HG03439 (cell line): ENCODE results near the gene TEPSIN.

Experiments
- ATAC-seq: cut with Tn5 transposase; IDR thresholded peaks from one replicate; pipeline ENCODE4 v1.9.1; 2021; ENCODE audit warnings: mild to moderate bottlenecking, moderate library complexity; ENCODE audit not compliant: unreplicated experiment

The TEPSIN gene

DNA sequence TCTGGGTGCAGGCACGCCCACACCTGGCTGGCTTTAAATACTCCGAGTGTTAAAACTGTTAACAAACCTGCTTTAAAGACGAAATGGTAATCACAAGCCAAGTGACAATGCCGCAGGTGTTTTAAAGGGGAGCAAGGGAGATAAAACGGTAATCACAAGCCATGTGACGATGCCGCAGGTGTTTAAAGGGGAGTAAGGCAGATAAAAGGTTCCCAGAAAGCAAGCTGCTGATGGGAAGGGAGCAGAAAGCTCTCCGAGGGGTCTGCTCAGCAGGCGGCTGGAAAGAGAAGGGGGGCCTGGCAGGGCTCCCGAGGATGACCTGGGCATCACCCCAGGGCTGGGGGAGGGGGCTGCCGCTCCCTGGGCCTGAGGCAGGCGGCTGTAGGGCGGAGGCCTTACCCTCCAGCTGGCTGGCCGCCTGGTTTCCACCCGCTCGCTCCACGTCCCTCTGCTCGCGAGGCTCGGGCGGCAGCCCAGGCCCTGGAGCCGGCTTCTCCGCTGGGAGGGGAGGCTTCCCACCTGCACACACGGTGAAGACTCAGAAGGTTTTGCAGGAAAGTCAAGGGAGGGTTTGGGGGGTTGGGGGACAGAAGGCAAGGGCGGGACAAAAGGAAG, 12.3 kb upstream of the TEPSIN start:
- ATAC-seq = no peak

DNA sequence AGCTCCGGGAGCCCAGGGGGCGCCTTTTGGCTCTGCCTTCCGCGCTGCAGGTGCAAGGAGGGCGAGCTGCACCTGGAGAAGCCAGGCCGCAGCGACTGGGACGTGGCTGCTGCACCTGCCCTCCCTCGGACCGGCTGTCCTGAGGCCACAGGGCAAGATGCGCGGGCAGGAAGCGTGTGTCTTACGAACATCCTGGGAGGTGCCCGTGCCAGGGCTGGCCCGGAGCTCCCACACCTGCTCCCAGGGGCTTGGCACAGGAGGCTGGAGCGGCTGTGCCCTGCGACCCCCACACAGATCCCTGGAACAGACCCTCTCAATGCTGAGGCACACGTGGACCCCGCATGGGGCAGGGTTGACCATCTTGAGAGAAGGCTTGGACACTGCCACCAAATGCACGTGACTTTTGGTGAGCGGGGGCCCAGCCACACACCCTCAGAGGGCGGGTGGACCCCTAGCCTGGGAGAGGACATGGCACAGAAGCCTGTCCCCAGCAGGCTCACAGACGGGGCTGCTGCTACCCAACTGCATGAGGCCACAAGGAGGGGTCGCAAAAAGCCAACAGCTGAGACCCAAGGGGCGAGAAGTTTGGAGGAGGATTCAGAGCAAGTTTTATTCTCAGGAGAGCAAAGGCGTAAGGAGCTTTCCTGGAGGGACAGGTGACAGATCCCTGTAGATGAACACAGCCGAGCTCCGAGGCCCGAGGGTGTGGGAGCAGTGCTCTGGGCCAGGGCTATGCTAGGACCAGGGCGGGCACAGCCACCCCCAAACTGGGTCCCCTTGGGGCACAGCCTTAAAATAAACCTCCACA, 11.6 kb upstream of the TEPSIN start:
- ATAC-seq = no peak

DNA sequence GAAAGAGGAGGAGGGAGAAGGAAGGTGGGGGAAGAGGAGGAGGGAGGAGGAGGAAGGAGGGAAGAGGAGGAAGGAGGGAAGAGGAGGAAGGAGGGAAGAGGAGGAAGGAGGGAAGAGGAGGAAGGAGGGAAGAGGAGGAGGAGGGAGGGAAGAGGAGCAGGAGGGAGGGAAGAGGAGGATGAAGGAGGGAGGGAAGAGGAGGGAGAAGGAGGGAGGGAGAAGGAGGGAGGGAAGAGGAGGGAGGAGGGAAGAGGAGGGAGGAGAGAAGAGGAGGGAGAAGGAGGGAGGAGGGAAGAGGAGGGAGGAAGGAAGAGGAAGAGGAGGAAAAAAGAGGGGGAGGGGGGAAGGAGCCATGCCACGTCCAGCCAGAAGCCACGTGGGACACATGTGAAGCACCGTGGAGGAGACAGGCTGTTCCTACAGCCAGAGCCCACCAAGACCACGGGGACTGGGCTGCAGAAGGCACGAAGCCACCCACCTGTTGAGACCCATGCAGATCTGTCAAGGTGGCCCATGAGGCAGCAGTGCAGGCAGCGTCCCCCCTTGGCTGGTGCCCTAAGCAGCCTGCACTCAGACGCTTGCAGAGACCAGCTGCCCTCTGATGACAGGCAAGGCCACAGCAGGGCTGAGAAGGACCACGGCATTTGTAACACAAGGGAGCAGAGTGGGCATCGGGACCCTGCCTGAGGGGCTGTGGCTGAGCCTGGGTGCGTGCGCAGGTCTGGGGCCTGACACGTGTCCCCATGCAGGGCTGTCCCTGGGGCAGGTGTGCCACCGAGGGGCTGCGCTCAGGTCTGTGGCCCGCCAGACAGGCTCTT, 10.6 kb upstream of the TEPSIN start:
- ATAC-seq = no peak

DNA sequence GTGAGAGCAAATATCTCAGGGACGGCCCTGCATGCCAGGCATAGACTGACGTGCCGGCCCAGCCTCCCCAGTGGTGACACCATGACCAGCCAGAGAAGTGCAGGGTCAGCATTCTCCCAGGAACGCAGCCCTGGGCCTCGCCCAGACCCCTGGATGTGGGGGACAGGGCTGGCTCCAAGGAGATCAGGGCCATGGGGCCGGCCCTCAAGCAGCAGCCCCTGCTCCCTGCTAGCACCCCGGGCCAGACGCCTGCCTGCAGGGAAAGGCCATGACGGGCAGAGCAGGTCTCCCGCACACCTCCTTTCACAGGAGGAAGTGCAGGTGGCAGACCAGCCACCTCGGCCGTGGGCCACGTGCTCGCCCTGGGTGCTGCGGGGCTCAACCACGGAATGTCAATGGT, 9.8 kb upstream of the TEPSIN start:
- no peak for ATAC-seq

DNA sequence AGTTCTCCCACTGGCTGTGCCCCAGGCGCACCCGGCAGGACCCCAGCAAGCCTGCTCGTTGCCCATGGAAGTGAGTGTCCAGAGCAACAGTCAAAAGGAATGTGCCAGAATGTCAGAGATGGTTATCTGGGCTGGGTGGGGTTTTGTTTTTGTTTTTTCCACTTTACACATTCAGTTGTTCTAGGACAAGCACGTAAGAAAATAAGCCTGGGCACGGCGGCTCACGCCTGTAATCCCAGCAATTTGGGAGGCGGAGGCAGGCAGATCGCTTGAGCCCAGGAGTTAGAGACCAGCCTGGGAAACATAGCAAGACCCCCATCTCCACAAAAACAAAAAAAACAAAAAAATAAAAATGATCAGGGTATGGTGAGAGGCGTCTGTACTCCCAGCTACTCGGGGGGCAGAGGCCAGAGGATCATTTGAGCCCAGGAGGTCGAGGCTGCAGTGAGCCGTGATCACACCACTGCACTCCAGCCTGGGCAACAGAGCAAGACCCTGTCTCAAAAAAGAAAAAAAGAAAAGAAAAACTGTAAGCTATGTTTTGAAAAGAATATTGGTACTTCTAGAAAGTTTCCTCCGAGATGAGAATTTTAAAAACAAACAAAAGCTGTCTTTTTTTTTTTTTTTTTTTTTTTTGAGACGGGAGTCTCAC, 8.6 kb upstream of the TEPSIN start:
- no peak for ATAC-seq

DNA sequence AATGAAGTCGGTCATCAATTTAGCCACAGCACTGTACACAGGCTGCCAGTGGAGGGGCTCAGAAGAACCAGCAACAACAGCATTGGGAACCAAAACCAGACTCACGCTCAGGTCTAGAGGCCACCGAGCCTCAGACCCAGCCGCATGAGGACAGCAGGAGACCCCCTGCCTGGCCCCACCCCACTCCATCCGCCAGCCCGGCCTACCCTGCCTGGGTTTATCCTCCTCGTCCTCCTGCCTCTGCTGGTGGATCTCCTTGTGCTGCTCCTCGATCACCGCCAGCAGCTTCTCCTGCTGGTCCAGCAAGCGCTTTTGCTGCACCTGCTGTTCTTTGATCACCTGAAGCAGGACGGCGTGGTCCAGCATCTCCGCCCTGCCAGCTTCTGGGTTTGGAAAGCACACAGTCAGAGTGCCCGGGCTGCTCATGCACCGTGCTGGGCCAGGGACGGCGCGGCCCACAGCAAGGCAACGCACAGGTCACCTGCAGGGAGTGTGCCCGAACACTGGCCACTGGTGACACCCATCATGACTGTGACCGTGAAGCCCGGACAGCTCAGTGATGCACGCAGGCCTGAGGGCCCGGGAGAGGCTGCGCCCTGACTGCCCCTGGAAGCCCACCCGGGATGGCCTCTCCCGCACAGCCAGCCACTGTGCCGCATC, 8.0 kb upstream of the TEPSIN start:
- ATAC-seq = no peak

DNA sequence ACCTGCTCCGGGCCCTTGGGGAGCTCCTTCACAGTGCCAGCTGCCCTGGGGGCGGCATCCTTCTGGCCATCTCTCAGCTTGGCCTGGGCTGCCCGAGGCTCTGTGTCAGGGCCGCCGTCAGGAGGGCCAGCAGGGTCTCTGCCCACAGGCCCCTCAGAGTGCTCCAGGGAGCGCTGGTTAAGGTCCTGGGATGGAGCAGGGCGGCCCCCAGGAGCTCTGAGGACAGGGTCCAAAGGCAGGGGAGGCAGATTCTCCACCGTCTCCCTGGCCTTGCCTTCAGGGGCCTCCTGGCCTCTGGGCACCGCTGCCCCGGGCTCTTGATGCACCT, 7.5 kb upstream of the TEPSIN start:
- no peak for ATAC-seq

DNA sequence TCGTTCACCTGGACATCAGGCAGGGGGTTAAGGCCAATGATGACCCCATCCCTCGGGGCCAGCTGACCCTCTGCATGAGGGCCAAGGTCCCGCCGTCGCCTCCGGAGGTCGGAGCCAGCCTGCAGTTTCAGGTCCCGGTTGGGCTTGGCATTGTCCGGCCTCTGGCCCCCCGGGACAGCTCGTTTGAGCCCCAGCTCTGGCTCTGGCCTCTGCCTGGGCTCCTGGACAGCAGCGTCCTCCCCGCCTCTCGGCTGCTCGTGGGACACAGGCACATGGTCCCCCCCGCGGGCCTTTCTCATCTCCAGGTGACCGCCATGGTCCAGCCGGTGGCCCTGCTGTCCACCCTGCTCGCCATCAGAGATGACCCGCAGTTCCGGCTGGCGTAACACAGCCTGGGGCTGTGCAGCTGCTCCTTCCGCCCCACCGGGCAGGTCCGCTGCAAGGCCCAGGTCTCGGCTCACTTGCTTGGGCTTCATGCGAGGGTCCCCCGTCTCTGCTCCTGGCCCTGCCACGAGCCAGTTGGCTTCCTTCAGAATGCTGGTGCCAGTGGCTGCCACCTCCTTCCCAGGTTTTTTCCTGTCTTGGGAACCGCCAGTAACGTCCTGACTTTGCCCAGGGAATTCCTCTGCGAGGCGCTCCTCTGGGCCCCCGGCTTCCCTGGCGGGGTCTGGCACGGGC, 6.9 kb upstream of the TEPSIN start:
- ATAC-seq = no peak

DNA sequence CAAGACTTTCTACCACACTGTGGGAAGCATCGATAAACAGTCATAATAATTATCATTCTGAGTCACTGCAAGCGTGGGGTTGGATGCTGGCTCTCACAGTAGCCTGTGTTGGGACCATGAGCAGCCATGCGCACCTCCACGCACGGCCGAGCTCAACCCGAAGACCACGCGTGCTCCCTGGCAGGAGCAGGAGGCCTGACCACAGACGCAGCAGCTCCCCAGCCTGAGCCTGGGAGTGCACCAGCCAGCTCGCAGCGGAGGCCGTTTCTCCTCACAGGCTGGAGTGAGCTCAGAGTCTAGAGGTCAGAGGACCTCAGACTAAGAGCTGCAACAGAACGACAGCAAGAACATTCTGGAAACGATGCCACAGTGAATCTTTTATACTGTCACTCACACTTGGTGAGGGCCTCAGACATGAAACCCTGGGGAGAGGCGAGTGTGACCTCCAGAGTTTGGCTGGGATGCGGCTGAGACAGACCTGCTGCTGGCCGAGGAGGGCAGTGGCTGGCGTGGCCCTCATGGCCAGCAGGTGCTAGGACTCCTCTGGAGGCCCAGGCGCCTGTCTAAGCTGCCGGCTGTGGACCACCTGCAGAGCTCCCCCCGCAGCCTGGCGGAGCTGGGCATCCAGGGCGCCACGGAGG, 6.3 kb upstream of the TEPSIN start:
- no peak for ATAC-seq

DNA sequence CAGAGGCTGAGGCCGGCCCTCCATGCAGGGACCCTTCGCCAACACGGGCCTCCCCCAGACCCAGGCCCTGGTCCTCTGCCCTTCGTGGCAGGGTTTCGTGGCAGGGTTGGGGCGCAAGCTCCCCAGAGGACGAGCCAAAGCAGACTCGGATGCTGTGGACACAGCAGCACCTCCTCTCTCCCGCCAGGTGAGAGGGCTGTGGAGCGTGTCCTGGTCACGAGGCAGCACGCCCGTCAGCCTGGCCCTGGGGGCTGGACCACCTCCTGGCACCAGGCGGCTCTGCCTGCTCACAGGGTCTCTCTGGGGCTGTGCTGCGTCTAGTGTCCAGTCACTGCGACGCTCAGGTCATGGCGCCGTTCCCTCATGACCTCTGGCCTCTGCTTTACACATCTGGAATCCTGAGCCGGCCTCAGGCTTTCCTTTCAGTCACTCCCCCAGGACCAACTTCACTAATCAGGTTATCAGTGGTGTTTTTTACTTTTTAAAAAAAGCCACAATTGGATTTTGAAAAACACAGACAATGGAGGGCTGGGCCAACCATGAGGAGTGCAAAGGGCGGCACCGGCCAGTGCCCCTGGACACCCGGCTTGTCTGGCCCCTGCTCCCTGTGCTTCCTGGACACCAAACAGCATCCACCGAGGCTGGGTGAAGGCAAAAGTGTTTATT, 5.6 kb upstream of the TEPSIN start:
- no peak for ATAC-seq

DNA sequence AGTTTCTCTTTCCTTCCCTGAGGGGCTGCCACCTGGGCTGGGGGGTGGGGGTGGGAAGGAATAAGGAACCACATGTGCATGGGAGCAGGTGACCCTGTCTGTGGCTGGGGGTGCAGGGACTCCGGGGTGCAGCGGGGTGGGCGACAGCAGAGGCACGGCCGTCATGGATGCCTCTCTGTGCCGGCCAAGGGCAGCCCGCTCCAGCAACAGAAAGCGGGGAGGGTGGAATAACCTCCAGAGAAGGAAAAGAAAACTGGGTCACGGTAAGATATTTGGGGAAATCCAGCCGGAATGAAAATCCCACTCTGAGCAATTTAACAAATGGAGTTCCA, 4.4 kb upstream of the TEPSIN start:
- no peak for ATAC-seq

DNA sequence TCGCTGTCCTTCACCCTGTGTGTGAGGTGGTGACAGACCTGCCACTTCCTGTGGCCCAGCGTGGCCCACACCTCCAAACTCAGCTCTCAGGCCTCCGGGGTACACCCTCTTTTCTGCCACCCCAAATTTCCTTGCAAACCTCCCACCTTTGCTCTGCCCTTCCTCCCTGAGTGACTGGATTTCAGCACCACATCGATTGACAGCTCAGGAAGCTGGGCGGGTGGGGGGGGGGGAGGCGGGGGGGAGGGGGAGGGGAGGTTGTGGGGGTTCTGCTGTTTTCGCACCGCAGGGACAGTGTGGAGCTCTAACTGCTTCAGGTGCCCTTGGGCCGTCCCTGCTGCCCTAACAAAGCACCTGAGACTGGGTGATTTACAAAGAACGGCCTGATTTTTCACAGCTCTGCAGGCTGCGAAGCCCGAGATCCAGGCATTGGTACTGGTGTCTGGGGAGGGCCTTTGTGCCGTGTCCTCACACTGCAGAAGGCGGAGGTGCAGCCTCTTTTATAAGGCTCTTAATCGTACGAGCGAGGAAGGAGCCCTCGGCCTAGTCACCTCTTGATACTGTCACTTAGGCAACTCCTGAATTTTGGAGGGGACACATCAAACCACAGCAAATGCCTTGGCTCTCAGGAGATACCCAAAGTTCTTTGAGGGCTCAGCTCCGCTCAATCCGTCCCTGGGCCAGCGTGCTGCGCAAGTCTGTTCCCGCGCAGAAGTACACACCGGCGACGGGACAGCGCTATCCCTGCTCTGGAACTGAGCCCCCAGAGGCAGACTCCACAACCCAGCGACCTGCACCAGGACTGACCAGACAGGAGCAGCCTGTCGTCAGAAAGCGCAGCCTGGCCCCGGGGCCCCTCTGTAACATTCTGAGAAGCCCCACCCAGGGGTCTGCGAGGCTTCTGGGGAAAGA, 3.8 kb upstream of the TEPSIN start:
- ATAC-seq = no peak

DNA sequence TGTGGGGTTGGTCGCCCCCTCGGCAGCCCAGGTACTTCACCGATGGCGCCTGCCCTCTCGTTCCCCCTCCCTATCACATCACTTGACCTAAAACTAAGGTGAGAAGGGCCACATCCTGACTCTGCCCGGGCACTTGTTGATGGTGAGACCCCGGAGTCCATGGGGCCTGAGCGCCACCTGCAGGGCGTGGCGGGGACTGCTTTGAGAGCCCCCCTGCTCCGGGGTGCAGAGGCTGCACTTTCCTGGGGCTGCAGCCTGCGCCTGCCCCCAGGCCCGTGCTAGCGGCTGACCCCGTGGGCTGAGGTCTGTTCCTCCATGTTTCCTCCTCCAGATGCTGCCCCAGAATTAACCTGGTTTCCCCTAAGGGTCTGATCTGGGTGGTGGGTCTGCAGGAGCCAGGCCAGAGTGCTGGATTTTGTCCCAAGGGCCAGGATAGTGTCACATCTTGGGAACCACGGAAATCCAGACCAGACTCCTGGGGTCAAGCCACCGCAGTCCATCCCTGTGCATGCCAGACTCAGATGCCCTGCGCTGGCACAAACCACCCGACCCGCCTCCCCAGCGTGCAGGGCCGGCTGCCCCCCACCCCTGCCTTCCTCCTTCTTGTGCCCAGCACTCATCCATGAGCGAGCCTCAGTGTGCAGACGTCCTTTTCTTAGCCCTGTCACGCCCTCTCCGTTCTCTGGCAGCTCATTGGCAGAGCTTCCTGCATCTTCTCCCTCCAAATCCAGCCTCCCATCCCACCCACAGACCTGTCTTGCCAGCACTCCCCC, 3.0 kb upstream of the TEPSIN start:
- ATAC-seq = no peak

DNA sequence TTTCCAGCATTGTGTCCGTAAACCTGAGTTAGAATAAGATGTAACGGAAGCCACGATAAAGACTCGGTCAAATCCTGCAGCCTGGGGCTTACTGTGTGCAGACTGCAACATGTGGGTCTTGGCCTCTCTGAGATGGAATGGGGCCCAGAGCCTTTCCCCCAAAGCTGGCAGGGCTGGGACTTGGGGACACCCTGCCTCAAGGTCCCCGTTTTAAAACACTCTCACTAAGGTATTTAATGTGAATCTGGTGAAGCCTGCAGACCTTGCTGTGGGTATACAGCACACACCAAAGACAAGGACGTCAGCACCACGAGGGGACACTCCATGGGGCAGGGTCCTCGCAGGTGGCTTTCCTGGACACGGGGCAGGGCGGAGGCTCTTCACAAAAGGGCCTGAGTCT, 2.3 kb upstream of the TEPSIN start:
- ATAC-seq = no peak

DNA sequence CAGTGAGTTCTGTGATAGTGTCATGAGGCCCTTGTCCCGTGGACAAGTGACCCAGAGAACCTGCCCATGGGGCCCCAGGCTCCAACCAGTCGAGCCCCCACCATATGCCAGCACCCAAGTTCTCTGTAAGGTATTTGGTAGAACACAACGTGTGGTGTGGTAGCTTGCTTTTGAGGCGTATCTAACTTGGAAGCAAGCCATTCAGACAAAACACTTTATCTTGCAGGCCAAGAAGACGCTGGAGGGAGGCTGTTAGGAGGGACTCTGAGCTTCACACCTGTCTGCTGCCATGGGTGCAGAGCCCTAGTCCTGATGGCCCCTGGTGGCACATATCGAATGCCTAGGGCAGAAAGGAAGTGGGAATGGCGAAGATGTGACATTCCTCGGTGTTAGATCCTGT, 1.9 kb upstream of the TEPSIN start:
- no peak for ATAC-seq

DNA sequence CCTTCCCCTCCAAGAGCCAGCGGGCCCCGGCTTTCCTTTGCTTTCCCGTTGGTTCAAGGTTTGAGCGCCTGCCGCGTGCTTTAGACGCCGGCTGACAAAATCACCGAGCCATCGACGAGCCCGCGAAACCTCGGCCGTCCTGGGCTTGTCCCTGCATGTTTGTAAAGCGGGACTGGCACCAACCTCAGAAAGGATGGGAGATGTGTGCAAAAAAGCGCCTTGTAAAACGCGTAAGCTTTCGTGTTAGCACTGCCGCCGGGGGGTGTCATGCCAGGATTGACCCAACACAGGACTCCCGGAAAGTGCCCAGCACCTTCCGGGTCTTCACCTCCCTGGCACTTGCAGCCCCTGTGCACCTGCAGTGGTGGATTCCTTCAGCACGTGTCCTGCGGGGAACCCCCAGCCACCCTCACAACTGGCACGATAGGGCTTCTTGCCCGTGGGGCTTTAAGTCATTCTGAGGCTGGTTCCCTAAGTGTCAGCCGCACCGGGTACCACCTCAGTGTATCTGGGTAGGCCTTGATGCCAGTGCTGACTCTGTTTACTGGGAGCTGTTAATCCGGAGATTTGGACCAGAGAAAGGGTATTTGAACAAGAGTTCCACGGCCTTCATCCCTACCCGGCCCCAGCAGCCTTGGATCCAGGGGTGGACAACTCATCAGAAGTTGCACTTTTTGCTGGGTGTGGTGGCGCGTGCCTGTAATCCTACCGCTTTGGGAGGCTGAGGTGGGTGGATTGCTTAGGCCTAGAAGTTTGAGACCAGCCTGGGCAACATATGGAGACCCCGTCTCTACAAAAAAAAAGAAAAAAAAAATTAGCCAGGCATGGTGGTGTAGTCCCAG, 1.1 kb upstream of the TEPSIN start:
- no peak for ATAC-seq

DNA sequence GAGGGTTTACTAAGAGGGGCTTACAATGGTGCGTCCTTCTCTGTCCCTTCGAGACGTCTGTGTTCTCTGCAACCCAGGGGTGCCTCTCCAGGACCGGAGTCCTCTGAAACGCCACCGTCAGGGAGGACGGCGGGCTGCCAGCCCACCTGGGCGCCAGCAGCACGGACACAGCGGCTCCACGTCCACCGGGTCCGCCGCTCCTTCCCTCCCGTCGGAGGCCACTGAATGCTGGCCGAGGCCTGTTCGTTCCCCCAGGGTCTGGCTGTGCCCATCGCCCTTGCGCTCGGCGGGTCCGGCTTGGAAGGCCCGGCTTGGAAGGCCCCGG, 403 bp downstream of the TEPSIN start:
- no peak for ATAC-seq
